HG03097 (cell line): ENCODE data around the gene SMG1.
"Not testable (repeated sequence)": the region's sequence is repeated elsewhere in the genome, so short reads cannot be mapped to it uniquely, and the experiment has no call there.

Experiments used
- ATAC-seq: cut with Tn5 transposase; IDR thresholded peaks from one replicate; pipeline ENCODE4 v1.9.1; 2021; ENCODE audit not compliant: unreplicated experiment, low FRiP score

Gene SMG1

DNA sequence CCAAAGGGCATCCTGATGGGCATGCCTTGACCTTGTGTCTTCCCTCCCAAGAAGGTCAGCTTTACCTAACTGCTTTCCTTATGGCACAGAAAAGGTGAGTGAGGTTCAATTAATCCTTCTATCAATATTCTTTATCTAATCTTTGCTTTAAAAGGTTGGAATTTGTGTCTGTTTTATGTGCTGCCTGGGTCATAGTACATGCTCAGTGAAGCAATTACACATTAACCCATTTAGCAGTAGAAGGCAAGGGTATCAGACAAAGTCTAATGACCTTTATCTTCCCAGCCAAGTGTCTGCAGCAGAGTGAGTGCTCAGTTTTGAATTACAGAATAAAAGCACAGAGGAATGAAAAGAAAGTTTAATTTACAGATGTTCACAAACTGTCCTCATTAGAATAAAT is 63.3 kb downstream of the SMG1 start:
- ATAC-seq: not testable (repeated sequence)

GRCh38 chr16:18855196-18855595 is 71.0 kb downstream of the SMG1 start:
- no peak for ATAC-seq

GRCh38 chr16:18853694-18854093 is 72.5 kb downstream of the SMG1 start:
- ATAC-seq: no peak

DNA sequence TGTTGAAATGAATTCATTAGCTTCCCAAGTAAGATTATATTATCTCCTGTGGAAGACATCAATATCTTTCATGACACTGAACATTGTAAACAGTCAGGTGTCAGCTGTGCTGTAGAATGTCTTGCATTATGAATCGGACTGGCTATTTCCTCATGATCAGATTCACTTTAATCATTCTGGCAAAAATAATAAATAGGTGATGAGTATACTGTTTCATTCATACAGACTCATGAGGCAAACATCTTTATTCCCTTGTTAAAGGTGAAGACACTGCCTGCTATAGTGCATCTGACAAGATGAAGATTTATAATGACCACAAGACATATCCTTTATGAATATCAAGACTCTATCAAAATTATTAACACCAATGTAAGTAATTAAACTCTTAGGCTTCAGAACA is 73.6 kb downstream of the SMG1 start:
- ATAC-seq: no peak

DNA sequence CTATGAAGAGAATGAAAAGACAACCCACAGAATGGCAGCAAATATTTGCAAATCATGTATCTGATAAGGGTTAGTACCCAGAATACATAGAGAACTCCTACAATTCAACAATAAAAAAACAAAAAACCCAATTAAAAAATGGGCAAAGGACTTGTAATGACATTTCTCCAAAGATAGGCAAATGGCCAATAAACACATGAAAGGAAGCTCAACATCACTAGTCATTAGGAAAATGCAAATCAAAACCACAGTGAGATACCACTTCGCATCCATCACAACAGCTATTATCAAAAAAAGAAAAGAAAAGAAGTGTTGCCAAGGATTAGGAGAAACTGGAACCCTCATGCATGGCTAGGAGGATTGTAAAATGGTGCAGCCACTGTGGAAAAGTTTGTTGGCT is 79.8 kb downstream of the SMG1 start:
- ATAC-seq: no peak

- ATAC-seq: no peak
These were observed 83.6 kb downstream of the SMG1 start for GRCh38 chr16:18842565-18842964.

- no peak for ATAC-seq
These were observed 84.2 kb downstream of the SMG1 start for GRCh38 chr16:18841833-18842525.

GRCh38 chr16:18839555-18839954 is 86.7 kb downstream of the SMG1 start:
- no peak for ATAC-seq

GRCh38 chr16:18836702-18837101 is 89.5 kb downstream of the SMG1 start:
- no peak for ATAC-seq

- no peak for ATAC-seq
These were observed 91.3 kb downstream of the SMG1 start for GRCh38 chr16:18834864-18835263.

DNA sequence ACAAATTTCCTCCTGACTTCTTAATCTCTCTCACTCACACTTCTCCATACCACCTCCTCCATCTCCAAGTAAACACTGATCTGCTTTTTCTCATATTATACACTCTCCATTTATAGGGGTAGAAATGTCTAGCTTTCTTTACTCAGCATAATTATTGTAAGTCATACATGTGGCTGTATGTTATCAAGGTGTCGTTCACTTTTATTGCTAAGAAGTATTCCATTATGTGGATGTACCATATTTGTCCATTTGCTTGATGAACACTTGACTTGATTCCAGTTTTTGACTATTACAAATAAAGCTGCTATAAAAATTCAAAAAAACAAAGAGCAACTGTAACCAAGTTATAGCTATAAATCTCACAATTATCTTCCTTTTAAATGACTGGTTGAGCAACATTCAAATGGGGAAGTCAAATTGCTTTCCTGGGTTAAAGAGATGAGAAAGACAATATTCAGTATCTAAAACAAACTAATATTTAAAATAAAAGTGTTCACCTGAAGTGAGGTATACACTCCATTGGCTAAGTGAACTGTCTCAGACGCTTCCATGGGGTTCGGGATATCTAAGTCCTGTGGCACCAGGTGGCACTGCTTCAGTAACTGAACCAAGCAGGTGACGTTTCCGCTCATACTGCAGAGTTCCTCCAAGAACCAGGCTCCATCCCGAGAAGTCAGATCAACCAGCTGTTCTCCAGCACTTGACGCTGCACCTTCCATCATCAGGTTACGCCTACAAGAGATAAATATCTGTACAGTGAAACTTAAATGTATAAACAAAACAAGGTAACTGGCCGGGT is 92.3 kb downstream of the SMG1 start:
- no peak for ATAC-seq

DNA sequence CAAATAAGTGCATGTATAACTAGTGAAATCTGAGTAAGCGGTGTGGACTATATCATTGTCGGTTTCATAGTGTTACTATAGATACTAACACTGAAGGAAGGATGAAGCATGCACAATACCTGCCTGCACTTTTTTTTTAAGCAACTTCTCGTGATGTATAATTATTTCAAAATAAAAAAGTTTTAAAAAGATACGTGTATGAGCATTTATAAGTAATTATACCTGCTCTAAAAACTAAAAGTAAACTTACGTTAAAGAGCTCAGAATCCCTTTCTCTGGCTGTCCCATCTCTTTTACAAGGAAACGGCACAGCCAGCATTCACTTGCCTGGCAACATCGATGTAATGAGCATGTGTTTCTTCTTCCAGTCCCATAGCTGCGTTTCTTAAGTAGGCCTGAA is 93.6 kb downstream of the SMG1 start:
- no peak for ATAC-seq

DNA sequence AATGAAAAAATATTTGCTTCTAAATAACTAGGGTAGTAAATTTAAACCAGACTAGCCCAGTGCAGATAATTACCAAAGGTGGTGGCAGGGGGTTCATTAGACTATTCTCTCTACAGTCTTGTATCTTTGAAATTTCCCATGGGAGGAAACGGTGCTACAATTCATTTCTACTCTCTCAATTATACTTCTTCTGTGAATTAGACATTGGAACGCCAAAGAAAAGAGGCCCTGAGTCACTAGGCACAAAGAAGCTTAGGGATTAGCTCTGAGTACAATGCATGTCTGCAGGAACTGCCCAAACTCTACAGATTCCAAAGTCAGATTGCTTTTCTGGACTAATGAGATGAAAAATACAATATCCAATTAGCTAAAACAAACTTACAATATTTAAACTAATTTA is 94.2 kb downstream of the SMG1 start:
- ATAC-seq: no peak

GRCh38 chr16:18829251-18829650 is 97.0 kb downstream of the SMG1 start:
- ATAC-seq: no peak

DNA sequence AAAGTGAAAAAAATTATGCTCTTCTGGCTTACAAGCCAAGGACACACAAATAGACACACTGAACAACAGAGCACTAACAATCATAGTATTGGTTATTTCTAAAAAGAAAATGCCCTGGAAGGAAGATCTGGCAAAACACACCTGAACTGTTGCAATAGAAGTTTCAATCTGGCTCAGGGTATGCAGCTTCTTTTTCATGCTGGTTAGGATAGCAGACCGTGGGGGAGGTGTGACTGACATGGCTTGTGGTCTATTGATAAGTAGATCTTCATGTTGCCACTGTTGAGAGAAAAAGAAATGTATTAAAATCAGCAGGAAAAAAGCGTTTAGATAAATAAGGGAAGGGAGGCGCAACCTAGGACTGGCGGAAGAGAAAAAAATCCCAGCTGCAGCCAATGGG is 98.3 kb downstream of the SMG1 start:
- ATAC-seq: no peak

DNA sequence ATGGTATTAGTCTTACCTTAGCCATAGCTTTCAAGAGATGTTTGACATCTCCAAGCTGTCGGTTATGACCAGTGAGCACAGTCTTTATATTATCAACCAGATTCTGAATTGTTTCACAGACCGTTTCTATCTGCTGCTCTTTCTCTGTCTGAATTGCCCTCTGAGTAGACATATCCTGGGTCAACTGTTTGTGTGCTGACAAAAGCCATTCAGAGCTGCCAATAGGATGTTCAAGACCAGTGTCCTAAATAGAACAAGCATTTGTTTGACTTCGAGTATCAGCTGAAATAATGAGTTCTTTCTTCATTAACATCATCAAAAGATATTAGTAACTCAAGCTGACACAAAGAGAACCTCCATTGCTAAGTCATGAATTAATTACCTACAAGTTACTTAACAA is 109.9 kb downstream of the SMG1 start:
- no peak for ATAC-seq

- no peak for ATAC-seq
These were observed 114.3 kb downstream of the SMG1 start for GRCh38 chr16:18811925-18812324.

- ATAC-seq: no peak
These were observed 117.0 kb downstream of the SMG1 start for GRCh38 chr16:18809165-18809564.

- ATAC-seq: no peak
These were observed 120.9 kb downstream of the SMG1 start for GRCh38 chr16:18805257-18805773.

DNA sequence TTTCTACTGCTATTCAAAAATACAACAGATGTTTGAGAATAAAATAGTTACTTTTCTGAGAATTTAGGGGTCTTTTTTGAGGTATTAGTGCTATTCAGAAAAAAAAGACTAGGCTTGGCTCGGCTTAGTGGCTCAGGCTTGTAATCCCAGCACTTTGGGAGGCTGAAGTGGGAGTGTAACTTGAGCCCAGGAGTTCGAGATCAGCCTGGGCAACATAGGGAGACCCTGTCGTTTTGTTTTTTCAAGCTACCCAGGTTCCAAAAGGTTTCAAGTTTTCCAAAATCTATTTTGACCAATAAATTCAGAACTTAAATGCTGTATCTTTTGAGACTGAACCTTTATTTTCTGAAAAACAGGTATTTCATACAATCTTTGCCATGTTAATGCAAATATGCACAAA is 121.7 kb downstream of the SMG1 start:
- ATAC-seq: no peak

- ATAC-seq: no peak
These were observed 122.4 kb downstream of the SMG1 start for GRCh38 chr16:18803569-18804462.
